HEK293 (cell line): ENCODE data around the gene ME3.

Source experiments
- CTCF ChIA-PET: fragments of 350-600 bp; formaldehyde crosslinking; extraction: SDS; loops from one replicate; lab custom pipeline; 2021; ENCODE audit warnings: antibody characterized with exemption; lab: Yijun Ruan, JAX
- POLR2A ChIA-PET: fragments of 300-600 bp; formaldehyde crosslinking; extraction: SDS; loops from one replicate; lab custom pipeline; 2020; ENCODE audit warnings: antibody characterized with exemption, inconsistent platforms; lab: Yijun Ruan, JAX
- H3K27ac ChIP-seq: fragments of 200-500 bp; sonication (Bioruptor generic); 2 replicates; pipeline ENCODE4 v1.5.1; 2014; ENCODE audit warnings: low read depth, low read length, control low read depth, inconsistent platforms; ENCODE audit errors: extremely low read depth
- H3K36me3 ChIP-seq, 2 experiments: fragments of 200-500 bp in 1 of 2; sonication (Bioruptor generic) in 1 of 2; 1 replicate in 1 of 2; 2 replicates in 1 of 2; pipeline ENCODE4 v1.5.1; 2014 to 2017; ENCODE audit warnings: inconsistent platforms in 2 of 2, low read length in 2 of 2; ENCODE audit not compliant: control insufficient read depth in 2 of 2, insufficient read depth in 1 of 2
- H3K4me1 ChIP-seq: fragments of 200-500 bp; sonication (Bioruptor generic); 2 replicates; pipeline ENCODE4 v1.5.1; 2014; ENCODE audit warnings: mild to moderate bottlenecking, low read length, inconsistent platforms; ENCODE audit not compliant: control insufficient read depth, insufficient read depth
- H3K4me3 ChIP-seq: 2 replicates; pipeline ENCODE4 v1.5.1; 2011; ENCODE audit warnings: low read depth, mild to moderate bottlenecking, control low read depth, low read length, moderate library complexity
- H3K9me3 ChIP-seq: fragments of 200-500 bp; sonication (Bioruptor generic); 2 replicates; pipeline ENCODE4 v1.5.1; 2014; ENCODE audit warnings: low read depth, low read length, inconsistent platforms; ENCODE audit not compliant: control insufficient read depth, insufficient read depth
- GLI4 ChIP-seq: fragments of 450-650 bp; formaldehyde crosslinking; IDR thresholded peaks from 2 replicates; pipeline ENCODE4 v1.5.1; 2016; ENCODE audit warnings: missing biosample characterization, missing genetic modification characterization
- IKZF3 ChIP-seq: fragments of 450-650 bp; IDR thresholded peaks from 2 replicates; pipeline ENCODE4 v1.5.0; 2018; ENCODE audit warnings: missing biosample characterization, mild to moderate bottlenecking, missing genetic modification characterization, moderate library complexity
- KLF16 ChIP-seq: fragments of 450-650 bp; formaldehyde crosslinking; IDR thresholded peaks from 2 replicates; pipeline ENCODE4 v1.5.1; 2017; ENCODE audit warnings: missing biosample characterization, missing genetic modification characterization
- SETDB1 ChIP-seq: IDR thresholded peaks from one replicate; pipeline ENCODE4 v1.6.1; 2017; ENCODE audit warnings: mild to moderate bottlenecking, low read length, moderate library complexity, mixed read lengths; ENCODE audit not compliant: insufficient read length
- SP3 ChIP-seq: fragments of 450-650 bp; formaldehyde crosslinking; IDR thresholded peaks from 2 replicates; pipeline ENCODE4 v1.5.1; 2016; ENCODE audit warnings: missing biosample characterization, missing genetic modification characterization
- TCF7L2 ChIP-seq: IDR thresholded peaks from 2 replicates; pipeline ENCODE4 v1.6.1; 2011; ENCODE audit warnings: low read depth, mild to moderate bottlenecking, inconsistent platforms, low read length, moderate library complexity, borderline replicate concordance
- TRIM28 ChIP-seq: IDR thresholded peaks from 2 replicates; pipeline ENCODE4 v1.6.1; 2011; ENCODE audit warnings: low read length, control low read depth, borderline replicate concordance
- ZBTB17 ChIP-seq: fragments of 450-650 bp; formaldehyde crosslinking; IDR thresholded peaks from 2 replicates; pipeline ENCODE4 v1.5.1; 2016; ENCODE audit warnings: missing biosample characterization, missing genetic modification characterization
- ZBTB21 ChIP-seq: fragments of 450-650 bp; formaldehyde crosslinking; IDR thresholded peaks from 2 replicates; pipeline ENCODE4 v1.5.1; 2017; ENCODE audit warnings: missing biosample characterization, missing genetic modification characterization
- ZEB2 ChIP-seq: fragments of 450-650 bp; formaldehyde crosslinking; IDR thresholded peaks from 2 replicates; pipeline ENCODE4 v1.5.1; 2016; ENCODE audit warnings: missing biosample characterization, missing genetic modification characterization
- ZNF112 ChIP-seq: fragments of 450-650 bp; formaldehyde crosslinking; IDR thresholded peaks from 2 replicates; pipeline ENCODE4 v1.5.0; 2017; ENCODE audit warnings: missing biosample characterization, missing genetic modification characterization
- ZNF132 ChIP-seq: fragments of 450-650 bp; formaldehyde crosslinking; IDR thresholded peaks from 2 replicates; pipeline ENCODE4 v1.5.1; 2017; ENCODE audit warnings: missing biosample characterization, missing genetic modification characterization, borderline replicate concordance
- ZNF146 ChIP-seq: fragments of 450-650 bp; formaldehyde crosslinking; IDR thresholded peaks from 2 replicates; pipeline ENCODE4 v1.5.1; 2016; ENCODE audit warnings: missing biosample characterization, missing genetic modification characterization
- ZNF37A ChIP-seq: fragments of 450-650 bp; IDR thresholded peaks from 2 replicates; pipeline ENCODE4 v1.5.1; 2018; ENCODE audit warnings: missing biosample characterization, missing genetic modification characterization
- ZNF473 ChIP-seq: fragments of 450-650 bp; formaldehyde crosslinking; IDR thresholded peaks from 2 replicates; pipeline ENCODE4 v1.5.1; 2017; ENCODE audit warnings: missing biosample characterization, missing genetic modification characterization
- ZNF549 ChIP-seq: fragments of 450-650 bp; IDR thresholded peaks from 2 replicates; pipeline ENCODE4 v1.5.1; 2018; ENCODE audit warnings: missing biosample characterization, missing genetic modification characterization, mild to moderate bottlenecking, inconsistent platforms, moderate library complexity
- ZNF707 ChIP-seq: fragments of 450-650 bp; formaldehyde crosslinking; IDR thresholded peaks from 2 replicates; pipeline ENCODE4 v1.5.1; 2016; ENCODE audit warnings: missing biosample characterization, missing genetic modification characterization
- ZNF777 ChIP-seq: fragments of 450-650 bp; formaldehyde crosslinking; IDR thresholded peaks from 2 replicates; pipeline ENCODE4 v1.5.1; 2017; ENCODE audit warnings: missing biosample characterization, missing genetic modification characterization, borderline replicate concordance
- ZXDB ChIP-seq: fragments of 450-650 bp; formaldehyde crosslinking; IDR thresholded peaks from 2 replicates; pipeline ENCODE4 v1.5.1; 2016; ENCODE audit warnings: missing biosample characterization, missing genetic modification characterization
- TF ChIP-seq, protein P1 (sequence below): fragments of 450-650 bp; formaldehyde crosslinking; IDR thresholded peaks from 2 replicates; pipeline ENCODE4 v1.5.1; 2016; ENCODE audit warnings: missing biosample characterization, missing genetic modification characterization
- TF ChIP-seq, protein P2 (sequence below): fragments of 450-650 bp; formaldehyde crosslinking; IDR thresholded peaks from 2 replicates; pipeline ENCODE4 v1.5.1; 2017; ENCODE audit warnings: missing biosample characterization, missing genetic modification characterization
- TF ChIP-seq, protein P3 (sequence below): fragments of 450-650 bp; formaldehyde crosslinking; IDR thresholded peaks from 2 replicates; pipeline ENCODE4 v1.5.1; 2016; ENCODE audit warnings: missing biosample characterization, missing genetic modification characterization
- TF ChIP-seq, protein P4 (sequence below): fragments of 450-650 bp; formaldehyde crosslinking; IDR thresholded peaks from 2 replicates; pipeline ENCODE4 v1.5.1; 2016; ENCODE audit warnings: missing biosample characterization, missing genetic modification characterization
- TF ChIP-seq, protein P5 (sequence below): fragments of 450-650 bp; formaldehyde crosslinking; IDR thresholded peaks from 2 replicates; pipeline ENCODE4 v1.5.1; 2016; ENCODE audit warnings: missing biosample characterization, missing genetic modification characterization
- TF ChIP-seq, protein P6 (sequence below): fragments of 450-650 bp; IDR thresholded peaks from 2 replicates; pipeline ENCODE4 v1.5.1; 2018; ENCODE audit warnings: missing biosample characterization, missing genetic modification characterization

ME3 gene

DNA sequence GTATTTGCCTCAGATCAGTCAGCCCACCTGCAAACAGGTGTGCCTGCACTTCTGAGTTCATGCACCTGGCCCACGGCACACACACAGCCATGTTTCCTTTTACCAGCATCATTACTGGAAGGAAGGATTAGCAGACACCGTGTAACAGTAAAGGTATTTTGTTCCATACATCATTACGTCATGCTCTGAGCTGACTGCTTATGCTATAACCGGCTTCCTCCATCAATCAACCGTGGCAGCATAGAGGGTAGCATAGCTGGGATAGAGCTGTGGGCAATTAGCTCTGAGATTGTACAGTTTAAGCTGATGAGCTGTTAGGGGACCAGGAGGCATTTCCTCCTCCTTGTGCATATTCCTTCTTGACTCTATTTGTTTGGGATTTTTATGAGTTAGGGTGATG is 102.4 kb downstream of the ME3 start:
- CTCF ChIA-PET = interaction anchor here (0.7 to 2.5 kb wide), 7 partner anchors 15 to 749 kb away, joined by 3 to 20 read pairs (median 4); no protein-coding TSS in a partner anchor
- Histone ChIP-seq H3K4me3 (no peak overlapping the region), H3K9me3 (no peaks in the 10 kb centered on the region), H3K36me3 (no peaks in the 10 kb centered on the region), H3K27ac (peak overlapping the region; percentile 49; the same call in 1 of the 2 replicates), H3K4me1 (peaks cover 17% of the 10 kb centered on the region)
- POLR2A ChIA-PET = interaction anchor here (0.8 to 1.9 kb wide), 3 partner anchors 23 to 110 kb away, joined by 3 to 5 read pairs (median 4); no protein-coding TSS in a partner anchor
- TF ChIP-seq ZBTB21 (tag by site-specific recombination) = peak; percentile 91
- TF ChIP-seq ZNF37A (tag by site-specific recombination) = 0 out of 2 replicates have a peak, but pooled peaks have one; percentile 7
- TF ChIP-seq, protein P1, sequence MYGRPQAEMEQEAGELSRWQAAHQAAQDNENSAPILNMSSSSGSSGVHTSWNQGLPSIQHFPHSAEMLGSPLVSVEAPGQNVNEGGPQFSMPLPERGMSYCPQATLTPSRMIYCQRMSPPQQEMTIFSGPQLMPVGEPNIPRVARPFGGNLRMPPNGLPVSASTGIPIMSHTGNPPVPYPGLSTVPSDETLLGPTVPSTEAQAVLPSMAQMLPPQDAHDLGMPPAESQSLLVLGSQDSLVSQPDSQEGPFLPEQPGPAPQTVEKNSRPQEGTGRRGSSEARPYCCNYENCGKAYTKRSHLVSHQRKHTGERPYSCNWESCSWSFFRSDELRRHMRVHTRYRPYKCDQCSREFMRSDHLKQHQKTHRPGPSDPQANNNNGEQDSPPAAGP = peak; percentile 88
- no peak for TF ChIP-seq ZNF549
- TF ChIP-seq ZEB2 (tag by site-specific recombination) = peak; percentile 98
- peak; percentile 29; the same call in 1 of the 2 replicates for TF ChIP-seq ZNF146 (tag by site-specific recombination)
- TF ChIP-seq SETDB1 = no peak
- no peak for TF ChIP-seq KLF16 (tag by site-specific recombination)
- TF ChIP-seq IKZF3 (tag by site-specific recombination) = peak; percentile 49; the same call in 1 of the 2 replicates
- TF ChIP-seq ZNF777 (tag by site-specific recombination) = no peak
- peak; percentile 30; the same call in 1 of the 2 replicates for TF ChIP-seq TRIM28
- no peak for TF ChIP-seq TCF7L2
- TF ChIP-seq ZNF473 = no peak
- TF ChIP-seq ZNF112 = no peak
- peak; percentile 49; the same call in 1 of the 2 replicates for TF ChIP-seq ZBTB17 (tag by site-specific recombination)
- TF ChIP-seq, protein P2, sequence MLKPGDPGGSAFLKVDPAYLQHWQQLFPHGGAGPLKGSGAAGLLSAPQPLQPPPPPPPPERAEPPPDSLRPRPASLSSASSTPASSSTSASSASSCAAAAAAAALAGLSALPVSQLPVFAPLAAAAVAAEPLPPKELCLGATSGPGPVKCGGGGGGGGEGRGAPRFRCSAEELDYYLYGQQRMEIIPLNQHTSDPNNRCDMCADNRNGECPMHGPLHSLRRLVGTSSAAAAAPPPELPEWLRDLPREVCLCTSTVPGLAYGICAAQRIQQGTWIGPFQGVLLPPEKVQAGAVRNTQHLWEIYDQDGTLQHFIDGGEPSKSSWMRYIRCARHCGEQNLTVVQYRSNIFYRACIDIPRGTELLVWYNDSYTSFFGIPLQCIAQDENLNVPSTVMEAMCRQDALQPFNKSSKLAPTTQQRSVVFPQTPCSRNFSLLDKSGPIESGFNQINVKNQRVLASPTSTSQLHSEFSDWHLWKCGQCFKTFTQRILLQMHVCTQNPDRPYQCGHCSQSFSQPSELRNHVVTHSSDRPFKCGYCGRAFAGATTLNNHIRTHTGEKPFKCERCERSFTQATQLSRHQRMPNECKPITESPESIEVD (tag by site-specific recombination) = peak; percentile 52
- no peak for TF ChIP-seq ZNF707 (tag by site-specific recombination)
- TF ChIP-seq ZNF132 (tag by site-specific recombination) = no peak
- TF ChIP-seq, protein P3, sequence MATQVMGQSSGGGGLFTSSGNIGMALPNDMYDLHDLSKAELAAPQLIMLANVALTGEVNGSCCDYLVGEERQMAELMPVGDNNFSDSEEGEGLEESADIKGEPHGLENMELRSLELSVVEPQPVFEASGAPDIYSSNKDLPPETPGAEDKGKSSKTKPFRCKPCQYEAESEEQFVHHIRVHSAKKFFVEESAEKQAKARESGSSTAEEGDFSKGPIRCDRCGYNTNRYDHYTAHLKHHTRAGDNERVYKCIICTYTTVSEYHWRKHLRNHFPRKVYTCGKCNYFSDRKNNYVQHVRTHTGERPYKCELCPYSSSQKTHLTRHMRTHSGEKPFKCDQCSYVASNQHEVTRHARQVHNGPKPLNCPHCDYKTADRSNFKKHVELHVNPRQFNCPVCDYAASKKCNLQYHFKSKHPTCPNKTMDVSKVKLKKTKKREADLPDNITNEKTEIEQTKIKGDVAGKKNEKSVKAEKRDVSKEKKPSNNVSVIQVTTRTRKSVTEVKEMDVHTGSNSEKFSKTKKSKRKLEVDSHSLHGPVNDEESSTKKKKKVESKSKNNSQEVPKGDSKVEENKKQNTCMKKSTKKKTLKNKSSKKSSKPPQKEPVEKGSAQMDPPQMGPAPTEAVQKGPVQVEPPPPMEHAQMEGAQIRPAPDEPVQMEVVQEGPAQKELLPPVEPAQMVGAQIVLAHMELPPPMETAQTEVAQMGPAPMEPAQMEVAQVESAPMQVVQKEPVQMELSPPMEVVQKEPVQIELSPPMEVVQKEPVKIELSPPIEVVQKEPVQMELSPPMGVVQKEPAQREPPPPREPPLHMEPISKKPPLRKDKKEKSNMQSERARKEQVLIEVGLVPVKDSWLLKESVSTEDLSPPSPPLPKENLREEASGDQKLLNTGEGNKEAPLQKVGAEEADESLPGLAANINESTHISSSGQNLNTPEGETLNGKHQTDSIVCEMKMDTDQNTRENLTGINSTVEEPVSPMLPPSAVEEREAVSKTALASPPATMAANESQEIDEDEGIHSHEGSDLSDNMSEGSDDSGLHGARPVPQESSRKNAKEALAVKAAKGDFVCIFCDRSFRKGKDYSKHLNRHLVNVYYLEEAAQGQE (tag by site-specific recombination) = no peak
- peak; percentile 55 for TF ChIP-seq ZXDB
- TF ChIP-seq, protein P4, sequence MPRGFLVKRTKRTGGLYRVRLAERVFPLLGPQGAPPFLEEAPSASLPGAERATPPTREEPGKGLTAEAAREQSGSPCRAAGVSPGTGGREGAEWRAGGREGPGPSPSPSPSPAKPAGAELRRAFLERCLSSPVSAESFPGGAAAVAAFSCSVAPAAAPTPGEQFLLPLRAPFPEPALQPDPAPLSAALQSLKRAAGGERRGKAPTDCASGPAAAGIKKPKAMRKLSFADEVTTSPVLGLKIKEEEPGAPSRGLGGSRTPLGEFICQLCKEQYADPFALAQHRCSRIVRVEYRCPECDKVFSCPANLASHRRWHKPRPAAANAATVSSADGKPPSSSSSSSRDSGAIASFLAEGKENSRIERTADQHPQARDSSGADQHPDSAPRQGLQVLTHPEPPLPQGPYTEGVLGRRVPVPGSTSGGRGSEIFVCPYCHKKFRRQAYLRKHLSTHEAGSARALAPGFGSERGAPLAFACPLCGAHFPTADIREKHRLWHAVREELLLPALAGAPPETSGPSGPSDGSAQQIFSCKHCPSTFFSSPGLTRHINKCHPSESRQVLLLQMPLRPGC = peak; percentile 99
- TF ChIP-seq SP3 = peak; percentile 38; the same call in 1 of the 2 replicates
- TF ChIP-seq GLI4 (tag by site-specific recombination) = no peak
- TF ChIP-seq, protein P5, sequence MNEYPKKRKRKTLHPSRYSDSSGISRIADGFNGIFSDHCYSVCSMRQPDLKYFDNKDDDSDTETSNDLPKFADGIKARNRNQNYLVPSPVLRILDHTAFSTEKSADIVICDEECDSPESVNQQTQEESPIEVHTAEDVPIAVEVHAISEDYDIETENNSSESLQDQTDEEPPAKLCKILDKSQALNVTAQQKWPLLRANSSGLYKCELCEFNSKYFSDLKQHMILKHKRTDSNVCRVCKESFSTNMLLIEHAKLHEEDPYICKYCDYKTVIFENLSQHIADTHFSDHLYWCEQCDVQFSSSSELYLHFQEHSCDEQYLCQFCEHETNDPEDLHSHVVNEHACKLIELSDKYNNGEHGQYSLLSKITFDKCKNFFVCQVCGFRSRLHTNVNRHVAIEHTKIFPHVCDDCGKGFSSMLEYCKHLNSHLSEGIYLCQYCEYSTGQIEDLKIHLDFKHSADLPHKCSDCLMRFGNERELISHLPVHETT = peak; percentile 90
- TF ChIP-seq, protein P6, sequence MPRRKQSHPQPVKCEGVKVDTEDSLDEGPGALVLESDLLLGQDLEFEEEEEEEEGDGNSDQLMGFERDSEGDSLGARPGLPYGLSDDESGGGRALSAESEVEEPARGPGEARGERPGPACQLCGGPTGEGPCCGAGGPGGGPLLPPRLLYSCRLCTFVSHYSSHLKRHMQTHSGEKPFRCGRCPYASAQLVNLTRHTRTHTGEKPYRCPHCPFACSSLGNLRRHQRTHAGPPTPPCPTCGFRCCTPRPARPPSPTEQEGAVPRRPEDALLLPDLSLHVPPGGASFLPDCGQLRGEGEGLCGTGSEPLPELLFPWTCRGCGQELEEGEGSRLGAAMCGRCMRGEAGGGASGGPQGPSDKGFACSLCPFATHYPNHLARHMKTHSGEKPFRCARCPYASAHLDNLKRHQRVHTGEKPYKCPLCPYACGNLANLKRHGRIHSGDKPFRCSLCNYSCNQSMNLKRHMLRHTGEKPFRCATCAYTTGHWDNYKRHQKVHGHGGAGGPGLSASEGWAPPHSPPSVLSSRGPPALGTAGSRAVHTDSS (tag by site-specific recombination) = no peak
